Activated CD4-positive, alpha-beta memory T cell treated with anti-CD3 and anti-CD28 coated beads for 36 hours (primary cell): ENCODE data around the gene TBCB. TPM values are rescaled to one million over a fixed set of nuclear protein-coding genes. Genes with fewer than 3 reads are reported as not detected.
"Not testable (repeated sequence)": the region's sequence is repeated elsewhere in the genome, so short reads cannot be mapped to it uniquely, and the experiment has no call there.

ENCODE experiments used
- CTCF ChIA-PET: fragments of 350-600 bp; sonication (Branson Sonifier 250); formaldehyde crosslinking; loops from one replicate; lab custom pipeline; 2021; ENCODE audit warnings: antibody characterized with exemption, inconsistent platforms; lab: Charles Lee
- POLR2A ChIA-PET: fragments of 350-600 bp; sonication (Branson Sonifier 250); formaldehyde crosslinking; loops from one replicate; lab custom pipeline; 2021; ENCODE audit warnings: antibody characterized with exemption; lab: Charles Lee
- DNase-seq: peaks from one replicate; pipeline ENCODE4 v3.0.0-alpha.2; 2020
- H3K27ac Mint-ChIP-seq: one replicate; pipeline ENCODE4 v1.8.0; 2021; ENCODE audit warnings: mixed read lengths
- H3K27me3 Mint-ChIP-seq: one replicate; pipeline ENCODE4 v1.8.0; 2021; ENCODE audit warnings: mixed read lengths
- H3K36me3 Mint-ChIP-seq: one replicate; pipeline ENCODE4 v1.8.0; 2021; ENCODE audit warnings: mixed read lengths
- H3K4me1 Mint-ChIP-seq: one replicate; pipeline ENCODE4 v1.8.0; 2021; ENCODE audit warnings: low read depth, mixed read lengths
- H3K4me3 Mint-ChIP-seq: one replicate; pipeline ENCODE4 v1.8.0; 2021; ENCODE audit warnings: mild to moderate bottlenecking, mixed read lengths
- H3K9me3 Mint-ChIP-seq: one replicate; pipeline ENCODE4 v1.8.0; 2021; ENCODE audit warnings: mixed read lengths
- intact Hi-C: fragments of 100-400 bp; cut with micrococcal nuclease; formaldehyde crosslinking; loops from one replicate; pipeline ENCODE4 v1.15.1; 2023
- total RNA-seq, 2 experiments: library from RNA; stranded (reverse); gene quantifications; one replicate each; pipeline ENCODE4 v1.2.3, GENCODE V29; 2021

The TBCB gene
- total RNA-seq, 2 experiments from 2014 or later = 134 to 137 TPM

GRCh38 chr19:36153126-36153525 lies 37.9 kb downstream of the TBCB start:
- peaks cover 18% of the 10 kb centered on the region for H3K36me3 Mint-ChIP-seq
- no peaks in the 10 kb centered on the region for H3K9me3 Mint-ChIP-seq
- DNase-seq = no peak
- H3K27me3 Mint-ChIP-seq = no peaks in the 10 kb centered on the region
- POLR2A ChIA-PET = interaction anchor here (0.6 kb wide), 1 partner anchor 20 kb away, joined by 3 read pairs; no protein-coding TSS in a partner anchor
- intact Hi-C loops = no loop called here
- H3K4me1 Mint-ChIP-seq = peaks cover 6% of the 10 kb centered on the region
- no peak overlapping the region for H3K4me3 Mint-ChIP-seq
- H3K27ac Mint-ChIP-seq = no peak overlapping the region
- CTCF ChIA-PET = interaction anchor here (2.3 kb wide), 1 partner anchor 25 kb away, joined by 9 read pairs; no protein-coding TSS in a partner anchor

DNA sequence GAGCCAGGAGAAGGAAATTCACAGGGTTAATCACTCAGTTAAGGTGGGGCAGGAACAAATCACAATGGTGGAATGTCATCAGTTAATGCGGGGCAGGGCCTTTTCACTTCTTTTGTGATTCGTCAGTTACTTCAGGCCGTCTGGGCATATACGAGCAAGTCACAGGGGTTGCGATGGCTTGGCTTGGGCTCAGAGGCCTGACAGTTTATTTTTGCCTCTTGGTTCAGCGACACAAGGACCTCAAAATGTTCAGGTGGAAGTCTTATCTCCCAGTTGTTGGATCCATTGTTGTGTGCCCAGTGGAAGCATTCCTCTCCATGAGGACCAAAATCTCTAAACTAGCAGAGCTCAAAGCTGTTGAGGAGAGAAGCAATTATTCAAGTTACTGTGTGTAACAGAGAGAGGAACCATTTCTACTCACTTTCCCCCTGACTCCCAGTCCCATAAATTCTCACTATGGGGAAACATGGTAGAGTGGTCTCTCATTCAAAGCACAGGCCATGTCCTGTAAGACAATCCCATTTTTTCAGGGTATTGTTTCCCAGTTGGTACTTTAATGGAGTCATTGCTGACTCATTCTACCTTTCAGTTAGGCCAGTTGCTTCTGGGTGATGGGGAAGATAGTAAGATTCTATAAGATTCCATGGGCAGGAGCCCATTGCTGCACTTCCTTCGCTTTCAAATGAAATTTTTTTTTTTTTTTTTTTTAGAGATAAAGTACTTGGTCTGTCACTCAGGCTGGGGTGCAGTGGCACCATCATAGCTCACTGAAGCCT lies 45.7 kb downstream of the TBCB start:
- DNase-seq = no peak
- intact Hi-C loops = no loop called here
- H3K9me3 Mint-ChIP-seq = no peaks in the 10 kb centered on the region
- peaks cover 2% of the 10 kb centered on the region for H3K4me1 Mint-ChIP-seq
- no peaks in the 10 kb centered on the region for H3K36me3 Mint-ChIP-seq
- H3K4me3 Mint-ChIP-seq = no peak overlapping the region
- ChIA-PET CTCF (interaction anchor here (0.7 kb wide), 1 partner anchor 33 kb away, joined by 4 read pairs; no protein-coding TSS in a partner anchor), POLR2A (no interaction called here)
- H3K27ac Mint-ChIP-seq = no peak overlapping the region
- H3K27me3 Mint-ChIP-seq = no peaks in the 10 kb centered on the region

DNA sequence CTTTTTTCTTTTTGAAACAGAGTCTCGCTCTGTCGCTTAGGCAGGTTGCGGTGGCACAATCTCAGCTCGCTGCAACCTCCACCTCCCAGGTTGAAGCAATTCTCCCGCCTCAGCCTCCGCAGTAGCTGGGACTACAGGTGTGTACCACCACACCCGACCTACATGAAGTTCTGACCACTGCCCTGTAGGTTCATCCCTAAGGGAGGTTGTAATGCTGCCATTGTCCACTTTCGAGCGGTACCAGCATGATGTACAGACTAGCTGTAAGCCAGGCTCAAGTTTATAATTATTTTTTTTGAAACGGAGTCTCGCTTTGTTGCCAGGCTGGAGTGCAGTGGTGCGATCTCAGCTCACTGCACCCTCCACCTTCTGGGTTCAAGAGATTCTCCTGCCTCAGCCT lies 48.5 kb downstream of the TBCB start:
- no peak overlapping the region for H3K4me3 Mint-ChIP-seq
- H3K27me3 Mint-ChIP-seq = no peaks in the 10 kb centered on the region
- intact Hi-C loops = no loop called here
- H3K27ac Mint-ChIP-seq = no peak overlapping the region
- no peaks in the 10 kb centered on the region for H3K36me3 Mint-ChIP-seq
- H3K4me1 Mint-ChIP-seq = no peaks in the 10 kb centered on the region
- ChIA-PET CTCF (interaction anchor here (1.5 kb wide), 1 partner anchor 10 kb away, joined by 5 read pairs; no protein-coding TSS in a partner anchor), POLR2A (no interaction called here)
- no peaks in the 10 kb centered on the region for H3K9me3 Mint-ChIP-seq
- DNase-seq = no peak

- ChIA-PET CTCF (interaction anchor here (0.8 to 3.6 kb wide), 11 partner anchors 10 to 222 kb away, joined by 3 to 54 read pairs (median 5); partner anchors contain the start of genes CAPNS1, ZNF146 and ZNF565), POLR2A (interaction anchor here (1.1 to 1.7 kb wide), 3 partner anchors 13 to 54 kb away, joined by 3 to 4 read pairs (median 3); partner anchors contain the start of gene TBCB)
- no peak for DNase-seq
- Mint-ChIP-seq H3K27ac (no peak overlapping the region), H3K9me3 (no peaks in the 10 kb centered on the region), H3K4me1 (peaks cover 3% of the 10 kb centered on the region), H3K36me3 (no peaks in the 10 kb centered on the region), H3K27me3 (no peaks in the 10 kb centered on the region), H3K4me3 (no peak overlapping the region)
- intact Hi-C loops = no loop called here
Measured at GRCh38 chr19:36169084-36169760, 54.0 kb downstream of the TBCB start.

DNA sequence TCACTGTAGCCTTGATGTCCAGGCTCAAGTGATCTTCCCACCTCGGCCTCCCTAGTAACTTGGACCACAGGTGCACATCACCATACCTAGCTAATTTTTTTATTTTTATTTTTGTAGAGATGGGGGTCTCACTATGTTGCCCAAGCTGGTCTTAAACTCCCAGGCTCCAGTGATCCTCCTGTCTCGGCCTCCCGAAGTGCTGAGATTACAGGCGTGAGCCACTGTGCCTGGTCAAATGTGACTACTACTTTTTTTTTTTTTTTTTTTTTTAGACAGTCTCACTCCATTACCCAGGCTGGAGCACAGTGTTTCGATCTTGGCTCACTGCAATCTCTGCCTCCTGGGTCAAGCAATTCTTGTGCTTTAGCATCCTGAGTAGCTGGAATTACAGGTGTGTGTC lies 57.6 kb downstream of the TBCB start:
- intact Hi-C loops = loop anchor here (5.0 kb wide), 1 partner anchor 116 kb away; no protein-coding TSS in a partner anchor
- peaks cover 3% of the 10 kb centered on the region for H3K4me1 Mint-ChIP-seq
- no peak for DNase-seq
- H3K27ac Mint-ChIP-seq = no peak overlapping the region
- POLR2A ChIA-PET = interaction anchor here (1.3 kb wide), 1 partner anchor 136 kb away, joined by 3 read pairs; no protein-coding TSS in a partner anchor
- no peaks in the 10 kb centered on the region for H3K9me3 Mint-ChIP-seq
- H3K27me3 Mint-ChIP-seq = no peaks in the 10 kb centered on the region
- no peaks in the 10 kb centered on the region for H3K36me3 Mint-ChIP-seq
- CTCF ChIA-PET = interaction anchor here (1.4 to 4.6 kb wide), 3 partner anchors 8 to 45 kb away, joined by 5 to 31 read pairs (median 5); partner anchors contain the start of gene CAPNS1
- no peak overlapping the region for H3K4me3 Mint-ChIP-seq

GRCh38 chr19:36173846-36174245 lies 58.6 kb downstream of the TBCB start:
- H3K36me3 Mint-ChIP-seq, H3K27ac Mint-ChIP-seq, DNase-seq, H3K4me1 Mint-ChIP-seq, POLR2A ChIA-PET, H3K27me3 Mint-ChIP-seq, H3K9me3 Mint-ChIP-seq, H3K4me3 Mint-ChIP-seq: not testable (repeated sequence)
- CTCF ChIA-PET = interaction anchor here (1.4 to 4.6 kb wide), 3 partner anchors 9 to 46 kb away, joined by 5 to 31 read pairs (median 5); partner anchors contain the start of gene CAPNS1
- intact Hi-C loops = loop anchor here (5.0 kb wide), 1 partner anchor 117 kb away; no protein-coding TSS in a partner anchor

Other genes with a start within 250 kb of the TBCB start
- 1 to 10 TPM; 1.2 to 2.6 TPM for gene APLP1, start 246.9 kb upstream of the TBCB start, total RNA-seq
- gene NFKBID, start 214.9 kb upstream of the TBCB start, total RNA-seq = 10 to 100 TPM; 66.7 to 70.9 TPM
- gene HCST, start 212.9 kb upstream of the TBCB start, total RNA-seq = 10 to 100 TPM; 50.7 to 52.9 TPM
- not detected for gene TYROBP, start 207.2 kb upstream of the TBCB start, total RNA-seq
- gene LRFN3, start 179.1 kb upstream of the TBCB start, total RNA-seq = 1 to 10 TPM; 8.7 to 9.1 TPM
- gene SDHAF1, start 120.3 kb upstream of the TBCB start, total RNA-seq = 10 to 100 TPM; 15.8 to 18.9 TPM
- gene SYNE4, start 106.7 kb upstream of the TBCB start, total RNA-seq = 1 to 10 TPM; 2.0 to 2.9 TPM
- gene ALKBH6, start 101.3 kb upstream of the TBCB start, total RNA-seq = 10 to 100 TPM; 40.9 to 44.7 TPM
- gene CLIP3, start 82.6 kb upstream of the TBCB start, total RNA-seq = under 1 TPM; 0.12 to 0.44 TPM
- 1 to 10 TPM; 2.1 to 2.2 TPM for gene THAP8, start 61.2 kb upstream of the TBCB start, total RNA-seq
- 10 to 100 TPM; 16.8 to 17.7 TPM for gene WDR62, start 60.6 kb upstream of the TBCB start, total RNA-seq
- not detected for gene OVOL3, start 4.3 kb upstream of the TBCB start, total RNA-seq
- 10 to 100 TPM; 84.1 to 84.8 TPM for gene POLR2I, start 593 bp upstream of the TBCB start, total RNA-seq
- 100 to 1,000 TPM; 430 to 447 TPM for gene CAPNS1, start 24.6 kb downstream of the TBCB start, total RNA-seq
- not detected for gene COX7A1, start 37.0 kb downstream of the TBCB start, total RNA-seq
- 1 to 10 TPM; 2.2 to 2.3 TPM for gene ZNF565, start 99.2 kb downstream of the TBCB start, total RNA-seq
- gene ZNF146, start 99.6 kb downstream of the TBCB start, total RNA-seq = 10 to 100 TPM; 82.5 to 86.5 TPM